HG03575 (cell line): Measurements from ENCODE around the gene THPO.

Source experiments
- ATAC-seq: cut with Tn5 transposase; IDR thresholded peaks from one replicate; pipeline ENCODE4 v1.9.1; 2021; ENCODE audit not compliant: unreplicated experiment, insufficient number of reproducible peaks, low FRiP score; ENCODE audit errors: extremely low read depth

The THPO gene

GRCh38 chr3:184368586-184369183 is 9.3 kb downstream of the THPO start:
- ATAC-seq, result no peak

GRCh38 chr3:184368116-184368515 is 9.9 kb downstream of the THPO start:
- ATAC-seq, result no peak

- ATAC-seq, result no peak
Measured at GRCh38 chr3:184366619-184367289, 11.3 kb downstream of the THPO start.

- peak; percentile 80 for ATAC-seq
Measured at GRCh38 chr3:184362668-184363546, 15.1 kb downstream of the THPO start.

GRCh38 chr3:184361932-184362667 is 15.9 kb downstream of the THPO start:
- no peak for ATAC-seq

GRCh38 chr3:184361532-184361931 is 16.5 kb downstream of the THPO start, which contains the start of the genes CLCN2 and POLR2H:
Gene CLCN2, minus strand, starts transcription at chr3:184361605. Its CDS starts 126 bp downstream, at chr3:184361479.
Gene POLR2H, plus strand, starts transcription at chr3:184361710. Its CDS starts 1,783 bp downstream, at chr3:184363493.
- ATAC-seq, result no peak

- no peak for ATAC-seq
Measured at GRCh38 chr3:184360929-184361531, 17.0 kb downstream of the THPO start.

GRCh38 chr3:184360070-184360928 is 17.7 kb downstream of the THPO start:
- no peak for ATAC-seq

GRCh38 chr3:184359610-184360009 is 18.4 kb downstream of the THPO start:
- ATAC-seq, result no peak

- ATAC-seq, result no peak
Measured at GRCh38 chr3:184358921-184359350, 19.1 kb downstream of the THPO start.

GRCh38 chr3:184358124-184358767 is 19.8 kb downstream of the THPO start:
- ATAC-seq, result no peak

GRCh38 chr3:184357248-184358123 is 20.5 kb downstream of the THPO start:
- no peak for ATAC-seq

- ATAC-seq, result no peak
Measured at GRCh38 chr3:184355261-184356040, 22.6 kb downstream of the THPO start.

GRCh38 chr3:184354754-184355153 is 23.3 kb downstream of the THPO start:
- ATAC-seq, result no peak

- ATAC-seq, result no peak
Measured at GRCh38 chr3:184354121-184354728, 23.8 kb downstream of the THPO start.
